WI38 (cell line): ENCODE measurements around the gene PKN2.

Experiments used
- H3K4me3 ChIP-seq: 2 replicates; pipeline ENCODE4 v1.5.1; 2011; ENCODE audit warnings: low read depth, mild to moderate bottlenecking, control low read depth, low read length
- CTCF ChIP-seq: IDR thresholded peaks from 2 replicates; pipeline ENCODE4 v1.5.1; 2012; ENCODE audit warnings: low read depth, mild to moderate bottlenecking, control low read depth, low read length

The PKN2 gene

GRCh38 chr1:88735382-88735781 is 51.3 kb downstream of the PKN2 start:
- no peak for TF ChIP-seq CTCF

GRCh38 chr1:88735909-88736308 is 51.8 kb downstream of the PKN2 start:
- no peak overlapping the region for H3K4me3 ChIP-seq
- no peak for TF ChIP-seq CTCF

More at GRCh38 chr1:88735382-88735781, 51.3 kb downstream of the PKN2 start:
- no peak overlapping the region for H3K4me3 ChIP-seq

GRCh38 chr1:88736633-88737248 is 52.7 kb downstream of the PKN2 start:
- H3K4me3 ChIP-seq = no peak overlapping the region
- TF ChIP-seq CTCF = peak; percentile 66

- TF ChIP-seq CTCF = no peak
These were observed 53.4 kb downstream of the PKN2 start for GRCh38 chr1:88737338-88737927.

GRCh38 chr1:88740784-88741183 is 56.7 kb downstream of the PKN2 start:
- TF ChIP-seq CTCF = no peak
- no peak overlapping the region for H3K4me3 ChIP-seq

More at GRCh38 chr1:88737338-88737927, 53.4 kb downstream of the PKN2 start:
- H3K4me3 ChIP-seq = no peak overlapping the region

- H3K4me3 ChIP-seq = no peak overlapping the region
- no peak for TF ChIP-seq CTCF
These were observed 57.3 kb downstream of the PKN2 start for GRCh38 chr1:88741413-88741812.

- no peak for TF ChIP-seq CTCF
- no peak overlapping the region for H3K4me3 ChIP-seq
These were observed 58.5 kb downstream of the PKN2 start for GRCh38 chr1:88742531-88742930.
